SU-DHL-6 (cell line): Measurements from ENCODE around the gene SPTAN1.

Experiments used
- H2AFZ ChIP-seq: fragments of 200-600 bp; sonication (generic); 2 replicates; pipeline ENCODE4 v1.6.1; 2014; ENCODE audit warnings: low read depth, mild to moderate bottlenecking, moderate library complexity, mixed read lengths, antibody characterized with exemption, low read length; ENCODE audit not compliant: severe bottlenecking
- H3F3A ChIP-seq: fragments of 200-600 bp; shearing (Covaris generic); 2 replicates; pipeline ENCODE4 v1.6.0; 2016; ENCODE audit warnings: antibody characterized with exemption, mild to moderate bottlenecking; ENCODE audit not compliant: insufficient read depth
- H3K27ac ChIP-seq: fragments of 200-600 bp; sonication (generic); 2 replicates; pipeline ENCODE4 v1.5.1; 2016; ENCODE audit warnings: low read depth, mild to moderate bottlenecking, low read length, moderate library complexity, mixed read lengths
- H3K27me3 ChIP-seq: fragments of 200-600 bp; sonication (generic), shearing (Covaris generic); 2 replicates; pipeline ENCODE4 v1.6.0; 2014; ENCODE audit warnings: mild to moderate bottlenecking, low read length
- H3K36me3 ChIP-seq: fragments of 200-600 bp; sonication (generic); 2 replicates; pipeline ENCODE4 v1.6.1; 2014; ENCODE audit warnings: mild to moderate bottlenecking, low read length, mixed read lengths
- H3K4me2 ChIP-seq: fragments of 300-600, 200-600 bp; shearing (Covaris generic), sonication (generic); 2 replicates; pipeline ENCODE4 v1.6.0; 2014; ENCODE audit warnings: low read length, low read depth, mild to moderate bottlenecking; ENCODE audit not compliant: poor library complexity, severe bottlenecking
- H3K4me3 ChIP-seq: fragments of 200-600 bp; sonication (generic); 2 replicates; pipeline ENCODE4 v1.5.1; 2014; ENCODE audit warnings: antibody characterized with exemption, low read length, mild to moderate bottlenecking, mixed read lengths; ENCODE audit not compliant: insufficient read depth, poor library complexity, severe bottlenecking
- H3K79me2 ChIP-seq: fragments of 200-600 bp; sonication (generic); 2 replicates; pipeline ENCODE4 v1.6.1; 2014; ENCODE audit warnings: mild to moderate bottlenecking, low read length, moderate library complexity; ENCODE audit not compliant: insufficient read depth
- H3K9ac ChIP-seq: fragments of 200-600 bp; sonication (generic); 2 replicates; pipeline ENCODE4 v1.7.0; 2014; ENCODE audit warnings: mild to moderate bottlenecking, low read length
- H3K9me2 ChIP-seq: fragments of 200-600 bp; sonication (generic); replicated peaks from 2 replicates; pipeline ENCODE4 v1.6.1; 2014; ENCODE audit warnings: low read length; ENCODE audit not compliant: insufficient read depth
- H3K9me3 ChIP-seq: fragments of 200-600 bp; sonication (generic); 2 replicates; pipeline ENCODE4 v1.6.1; 2014; ENCODE audit warnings: low read length, mixed read lengths; ENCODE audit not compliant: insufficient read depth
- H4K20me1 ChIP-seq: fragments of 200-600 bp; sonication (generic); 2 replicates; pipeline ENCODE4 v1.6.1; 2014; ENCODE audit warnings: low read depth, mild to moderate bottlenecking, antibody characterized with exemption, low read length, moderate library complexity, mixed read lengths
- EZH2phosphoT487 ChIP-seq: fragments of 200-600 bp; sonication (generic), shearing (Covaris generic); conservative IDR thresholded peaks from 2 replicates; pipeline ENCODE4 v1.6.1; 2018; ENCODE audit warnings: mild to moderate bottlenecking, antibody characterized with exemption, low read length, moderate library complexity, mixed read lengths
- TF ChIP-seq, protein P1 (sequence below): fragments of 200-600 bp; sonication (generic); IDR thresholded peaks from one replicate; pipeline ENCODE4 v1.5.1; 2017; ENCODE audit warnings: antibody characterized with exemption, mild to moderate bottlenecking, low read length, moderate library complexity; ENCODE audit not compliant: insufficient read depth, poor library complexity, severe bottlenecking

The SPTAN1 gene

DNA sequence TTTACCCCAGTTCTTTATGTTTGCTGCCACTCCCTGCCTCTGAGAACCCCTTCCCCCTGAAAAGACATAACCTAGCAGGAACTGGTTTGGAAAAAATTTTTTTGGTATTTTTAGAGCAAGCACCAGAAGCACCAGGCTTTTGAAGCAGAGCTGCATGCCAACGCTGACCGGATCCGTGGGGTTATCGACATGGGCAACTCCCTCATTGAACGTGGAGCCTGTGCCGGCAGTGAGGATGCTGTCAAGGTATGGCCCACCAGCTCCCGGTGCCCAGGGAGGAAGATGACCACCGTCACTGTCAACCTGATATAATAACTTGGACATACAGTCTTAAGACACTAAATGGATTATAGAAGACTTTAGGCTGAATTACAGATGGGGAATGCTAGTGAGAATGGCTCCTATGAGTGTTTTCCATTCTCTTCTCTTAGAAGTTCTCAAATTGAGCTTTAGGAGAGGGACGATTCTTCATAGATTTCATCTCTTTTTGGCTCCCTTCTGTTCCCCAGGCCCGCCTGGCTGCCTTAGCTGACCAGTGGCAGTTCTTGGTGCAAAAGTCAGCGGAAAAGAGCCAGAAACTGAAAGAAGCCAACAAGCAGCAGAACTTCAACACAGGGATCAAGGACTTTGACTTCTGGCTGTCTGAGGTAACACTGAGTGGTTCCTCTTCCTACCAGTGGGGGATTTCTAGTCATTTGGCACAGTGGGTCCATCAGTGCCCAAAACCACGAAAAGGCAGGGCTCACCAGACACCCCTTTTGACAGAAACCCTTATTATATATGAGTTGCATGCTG, 59.4 kb downstream of the SPTAN1 start:
- peaks cover 34% of the 10 kb centered on the region for H3K36me3 ChIP-seq
- no peak overlapping the region for H3K27ac ChIP-seq
- H2AFZ ChIP-seq: no peak overlapping the region
- H3K4me2 ChIP-seq: no peak overlapping the region
- no peaks in the 10 kb centered on the region for H3K9me3 ChIP-seq
- no peaks in the 10 kb centered on the region for H4K20me1 ChIP-seq
- no peak overlapping the region for H3K9ac ChIP-seq
- no peaks in the 10 kb centered on the region for H3K79me2 ChIP-seq
- H3F3A ChIP-seq: no peaks in the 10 kb centered on the region
- H3K27me3 ChIP-seq: no peaks in the 10 kb centered on the region
- no peaks in the 10 kb centered on the region for H3K9me2 ChIP-seq
- no peak for TF ChIP-seq EZH2phosphoT487
- TF ChIP-seq, protein P1, sequence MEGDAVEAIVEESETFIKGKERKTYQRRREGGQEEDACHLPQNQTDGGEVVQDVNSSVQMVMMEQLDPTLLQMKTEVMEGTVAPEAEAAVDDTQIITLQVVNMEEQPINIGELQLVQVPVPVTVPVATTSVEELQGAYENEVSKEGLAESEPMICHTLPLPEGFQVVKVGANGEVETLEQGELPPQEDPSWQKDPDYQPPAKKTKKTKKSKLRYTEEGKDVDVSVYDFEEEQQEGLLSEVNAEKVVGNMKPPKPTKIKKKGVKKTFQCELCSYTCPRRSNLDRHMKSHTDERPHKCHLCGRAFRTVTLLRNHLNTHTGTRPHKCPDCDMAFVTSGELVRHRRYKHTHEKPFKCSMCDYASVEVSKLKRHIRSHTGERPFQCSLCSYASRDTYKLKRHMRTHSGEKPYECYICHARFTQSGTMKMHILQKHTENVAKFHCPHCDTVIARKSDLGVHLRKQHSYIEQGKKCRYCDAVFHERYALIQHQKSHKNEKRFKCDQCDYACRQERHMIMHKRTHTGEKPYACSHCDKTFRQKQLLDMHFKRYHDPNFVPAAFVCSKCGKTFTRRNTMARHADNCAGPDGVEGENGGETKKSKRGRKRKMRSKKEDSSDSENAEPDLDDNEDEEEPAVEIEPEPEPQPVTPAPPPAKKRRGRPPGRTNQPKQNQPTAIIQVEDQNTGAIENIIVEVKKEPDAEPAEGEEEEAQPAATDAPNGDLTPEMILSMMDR: no peak
- H3K4me3 ChIP-seq: no peak overlapping the region

- Histone ChIP-seq H2AFZ (no peak overlapping the region), H3K27me3 (no peaks in the 10 kb centered on the region), H3K9me3 (no peaks in the 10 kb centered on the region), H3K27ac (no peak overlapping the region), H4K20me1 (no peaks in the 10 kb centered on the region), H3K79me2 (no peaks in the 10 kb centered on the region), H3K4me3 (no peak overlapping the region), H3K36me3 (peaks cover 24% of the 10 kb centered on the region), H3K9ac (no peak overlapping the region), H3K9me2 (no peaks in the 10 kb centered on the region), H3F3A (no peaks in the 10 kb centered on the region), H3K4me2 (no peak overlapping the region)
- TF ChIP-seq EZH2phosphoT487: no peak
- TF ChIP-seq, protein P1: no peak
Observed at GRCh38 chr9:128614728-128615127, 62.3 kb downstream of the SPTAN1 start.

GRCh38 chr9:128615571-128615970, 63.2 kb downstream of the SPTAN1 start:
- no peak overlapping the region for H3K27ac ChIP-seq
- no peaks in the 10 kb centered on the region for H4K20me1 ChIP-seq
- no peaks in the 10 kb centered on the region for H3K9me3 ChIP-seq
- H2AFZ ChIP-seq: no peak overlapping the region
- H3K4me3 ChIP-seq: no peak overlapping the region
- H3K9ac ChIP-seq: no peak overlapping the region
- H3K79me2 ChIP-seq: no peaks in the 10 kb centered on the region
- no peaks in the 10 kb centered on the region for H3K27me3 ChIP-seq
- no peak overlapping the region for H3K4me2 ChIP-seq
- no peaks in the 10 kb centered on the region for H3F3A ChIP-seq
- H3K36me3 ChIP-seq: peaks cover 22% of the 10 kb centered on the region
- H3K9me2 ChIP-seq: no peaks in the 10 kb centered on the region
- no peak for TF ChIP-seq EZH2phosphoT487
- TF ChIP-seq, protein P1: no peak
